ENCODE measurements around the gene ENTPD3. TPM values are rescaled to one million over a fixed set of nuclear protein-coding genes. Genes with fewer than 3 reads are reported as not detected.

The ENTPD3 gene, protein sequence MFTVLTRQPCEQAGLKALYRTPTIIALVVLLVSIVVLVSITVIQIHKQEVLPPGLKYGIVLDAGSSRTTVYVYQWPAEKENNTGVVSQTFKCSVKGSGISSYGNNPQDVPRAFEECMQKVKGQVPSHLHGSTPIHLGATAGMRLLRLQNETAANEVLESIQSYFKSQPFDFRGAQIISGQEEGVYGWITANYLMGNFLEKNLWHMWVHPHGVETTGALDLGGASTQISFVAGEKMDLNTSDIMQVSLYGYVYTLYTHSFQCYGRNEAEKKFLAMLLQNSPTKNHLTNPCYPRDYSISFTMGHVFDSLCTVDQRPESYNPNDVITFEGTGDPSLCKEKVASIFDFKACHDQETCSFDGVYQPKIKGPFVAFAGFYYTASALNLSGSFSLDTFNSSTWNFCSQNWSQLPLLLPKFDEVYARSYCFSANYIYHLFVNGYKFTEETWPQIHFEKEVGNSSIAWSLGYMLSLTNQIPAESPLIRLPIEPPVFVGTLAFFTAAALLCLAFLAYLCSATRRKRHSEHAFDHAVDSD
- 1.4 and 1.7 TPM in 2 replicates for total RNA-seq

DNA sequence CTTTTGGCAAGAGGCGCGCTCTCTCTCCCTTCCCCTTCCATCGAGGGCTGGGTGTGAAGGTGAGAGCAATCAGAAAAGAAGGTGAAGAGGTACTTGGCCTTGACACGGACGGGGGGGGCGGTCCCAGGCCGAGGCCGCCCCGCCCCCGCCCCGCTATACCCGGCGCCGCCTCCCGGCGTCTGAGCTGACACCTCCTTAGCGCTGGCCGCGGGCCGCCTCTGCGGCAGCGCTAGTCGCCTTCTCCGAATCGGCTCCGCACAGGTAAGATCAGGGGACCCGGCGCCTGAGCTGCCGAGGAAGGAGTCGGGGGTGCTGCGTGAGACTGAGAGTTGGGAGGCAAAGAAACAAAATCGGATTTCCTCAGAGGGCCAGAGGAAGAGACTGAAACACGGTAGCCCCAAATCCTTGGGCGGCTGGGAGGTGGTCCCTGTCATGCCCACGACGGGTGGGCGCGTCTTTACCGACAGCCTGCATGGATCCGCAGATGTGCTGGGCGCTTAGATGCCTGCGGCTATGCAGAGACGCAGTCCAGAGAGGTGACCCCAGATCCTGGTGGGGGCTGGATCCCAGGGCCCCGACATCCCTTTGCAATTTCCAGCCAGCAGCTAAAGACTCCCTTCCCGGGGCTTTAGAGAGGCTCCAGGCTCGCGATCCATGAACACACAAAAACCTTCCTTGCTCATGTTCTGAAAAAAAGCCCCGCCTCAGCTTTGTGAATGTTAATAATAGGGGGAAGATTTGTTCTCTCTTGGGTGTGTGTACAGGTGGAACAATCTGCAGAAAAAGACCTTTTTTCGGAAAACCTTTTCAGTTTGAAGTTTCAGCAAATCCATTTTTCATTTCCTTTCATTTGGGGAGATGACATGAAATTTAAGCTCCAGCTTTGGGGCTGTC, at the start of gene ENTPD3:
Gene ENTPD3, plus strand, starts transcription at position 184 of the 894 bp plus-strand sequence. CDS start 874 bp downstream, outside the sequence.

DNA sequence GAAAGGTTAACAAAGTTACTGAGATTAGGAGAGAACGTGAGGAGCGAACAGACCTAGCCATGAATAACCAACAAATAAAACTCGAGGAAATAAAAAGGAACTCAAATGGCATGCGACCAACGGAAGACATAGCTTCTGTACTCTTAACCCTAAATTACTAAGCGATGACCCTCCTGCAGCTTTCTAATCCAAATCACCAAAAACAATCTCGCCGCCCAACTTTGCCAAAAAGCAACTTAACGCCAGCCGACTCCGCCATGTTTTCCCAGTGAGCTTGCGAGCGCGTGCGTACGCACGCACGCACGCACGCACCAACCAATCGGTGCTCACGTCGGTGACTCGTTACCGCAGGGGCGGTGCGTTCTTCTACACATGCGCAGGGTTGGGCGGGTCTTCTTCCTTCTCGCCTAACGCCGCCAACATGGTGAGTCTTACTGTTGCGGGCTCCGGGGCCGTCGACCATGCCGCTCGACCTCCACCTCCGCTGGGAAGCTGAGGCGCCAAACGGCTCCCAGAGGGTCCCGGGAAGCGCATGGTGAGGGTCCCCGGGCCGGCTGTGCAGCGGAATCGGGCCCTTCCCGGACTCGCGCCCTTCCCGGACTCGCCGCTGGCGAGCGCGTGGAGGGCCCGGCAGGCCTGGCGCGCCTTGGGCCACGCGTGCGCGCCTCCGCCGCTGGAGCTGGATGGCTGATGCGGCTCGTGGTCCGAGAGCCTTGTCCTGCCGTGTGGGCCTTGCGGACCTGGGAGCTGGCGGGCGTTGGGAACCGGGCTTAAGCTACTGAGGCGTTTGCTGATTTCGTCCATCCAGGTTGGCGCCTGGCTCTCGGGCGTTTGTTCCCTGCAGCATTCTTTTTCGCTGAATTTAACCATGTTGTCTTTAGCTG, 70.2 kb downstream of the ENTPD3 start, which contains the start of gene RPL14:
Gene RPL14, plus strand, starts transcription at position 400 of the 884 bp plus-strand sequence. Its CDS starts 133 bp downstream, at position 533.

DNA sequence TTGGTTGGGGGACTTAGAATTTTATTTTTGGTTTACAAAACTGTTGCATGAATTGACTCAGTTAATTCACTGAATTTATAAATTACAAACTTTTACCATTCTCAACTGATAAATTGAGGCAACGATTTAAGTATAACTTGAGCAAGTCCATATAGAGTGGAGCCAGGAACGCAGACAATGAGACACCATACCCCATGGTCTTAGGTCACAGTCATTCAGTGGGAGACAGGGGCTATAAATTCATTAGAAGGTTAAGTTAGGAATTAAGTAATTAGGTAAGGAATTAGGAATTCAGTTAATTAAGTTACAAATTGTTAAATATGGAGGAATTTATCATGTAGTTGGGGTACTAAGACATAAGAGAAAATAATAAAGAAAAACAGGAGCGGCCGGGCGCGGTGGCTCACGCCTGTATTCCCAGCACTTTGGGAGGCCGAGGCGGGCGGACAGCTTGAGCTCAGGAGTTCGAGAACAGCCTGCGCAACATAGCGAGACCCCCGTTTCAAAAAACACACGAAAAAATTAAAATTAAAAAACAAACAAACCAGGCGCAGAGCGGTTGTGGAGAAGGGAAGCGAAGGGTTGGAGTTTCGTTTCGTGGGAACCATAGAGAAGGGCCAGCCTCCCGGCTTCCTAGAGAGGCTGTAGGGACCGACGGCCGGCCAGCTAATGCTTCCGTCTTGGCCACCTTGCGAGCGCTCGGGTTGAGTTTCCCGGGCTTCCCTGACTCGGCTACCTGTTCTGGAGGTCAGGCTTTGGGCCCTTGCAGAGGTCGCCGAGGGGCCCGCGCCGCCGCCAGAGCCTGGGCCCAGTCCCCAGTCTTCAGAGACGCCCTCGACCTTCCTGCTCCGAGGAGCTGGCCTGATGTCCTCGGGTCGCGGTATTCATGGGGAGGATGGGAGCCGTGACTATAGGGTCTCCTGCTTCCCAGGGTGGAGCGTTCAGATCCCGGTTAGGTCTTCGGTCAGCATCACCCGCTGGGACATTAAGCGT, 89.8 kb downstream of the ENTPD3 start, which contains the start of gene ZNF619:
Gene ZNF619, plus strand, starts transcription at position 645 of the 993 bp plus-strand sequence. CDS start 858 bp downstream, outside the sequence.

Other genes with a start within 250 kb of the ENTPD3 start
- gene EIF1B, start 77.5 kb upstream of the ENTPD3 start, total RNA-seq, result 24.4 and 25.7 TPM in 2 replicates
- gene RPL14, start 70.2 kb downstream of the ENTPD3 start, total RNA-seq, result 454 and 461 TPM in 2 replicates
- gene ZNF619, start 89.9 kb downstream of the ENTPD3 start, total RNA-seq, result 8.6 and 9.7 TPM in 2 replicates
- 1.2 and 1.6 TPM in 2 replicates for gene ZNF620, start 118.9 kb downstream of the ENTPD3 start, total RNA-seq
- 29.0 and 29.3 TPM in 2 replicates for gene ZNF621, start 137.8 kb downstream of the ENTPD3 start, total RNA-seq